AG08396 (cell line): Measurements from ENCODE around the gene OSBPL1A.

Experiments
- DNase-seq: peaks from one replicate; pipeline ENCODE4 v3.0.0; 2012; ENCODE audit warnings: low spot score, mixed read lengths

OSBPL1A gene

DNA sequence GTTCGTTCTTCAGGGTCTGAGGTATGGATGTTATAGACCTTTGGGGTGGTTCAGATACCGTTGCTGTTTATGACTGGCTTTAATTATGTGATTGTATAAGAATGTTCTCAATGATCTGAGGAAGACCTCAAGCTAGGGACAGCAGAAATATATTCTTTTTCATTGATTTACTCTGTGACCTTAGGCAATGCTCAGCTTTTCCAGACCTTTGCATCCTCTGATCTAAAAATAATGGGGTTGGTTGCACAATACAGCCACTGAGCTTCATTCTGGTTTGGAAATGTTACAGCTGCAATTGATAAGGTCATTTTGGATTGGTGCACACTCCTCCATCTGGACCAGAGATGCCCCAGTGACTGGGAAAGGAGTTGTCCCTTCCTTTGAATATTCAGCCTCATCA lies 276.0 kb downstream of the OSBPL1A start:
- DNase-seq = no peak

DNA sequence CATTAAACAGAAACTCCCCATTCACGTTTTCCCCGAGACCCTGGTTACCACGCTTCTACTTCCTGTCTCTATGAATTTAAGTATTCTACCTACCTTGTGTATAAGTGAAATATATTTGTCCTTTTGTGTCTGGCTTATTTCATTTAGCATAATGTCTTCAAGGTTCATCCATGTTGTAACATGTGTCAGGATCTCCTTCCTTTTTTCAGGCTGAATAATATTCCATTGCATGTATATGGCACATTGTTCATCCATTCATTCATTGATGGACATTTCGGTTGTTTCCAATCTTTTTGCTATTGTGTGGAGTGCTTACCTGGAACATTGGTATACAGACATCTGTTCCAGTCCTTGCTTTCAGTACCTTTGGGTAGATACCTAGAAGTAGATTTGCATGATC lies 276.9 kb downstream of the OSBPL1A start:
- no peak for DNase-seq

GRCh38 chr18:24118750-24119577 lies 278.7 kb downstream of the OSBPL1A start:
- DNase-seq = peak; percentile 45

- no peak for DNase-seq
Measured at GRCh38 chr18:24115628-24116027, 282.0 kb downstream of the OSBPL1A start.

DNA sequence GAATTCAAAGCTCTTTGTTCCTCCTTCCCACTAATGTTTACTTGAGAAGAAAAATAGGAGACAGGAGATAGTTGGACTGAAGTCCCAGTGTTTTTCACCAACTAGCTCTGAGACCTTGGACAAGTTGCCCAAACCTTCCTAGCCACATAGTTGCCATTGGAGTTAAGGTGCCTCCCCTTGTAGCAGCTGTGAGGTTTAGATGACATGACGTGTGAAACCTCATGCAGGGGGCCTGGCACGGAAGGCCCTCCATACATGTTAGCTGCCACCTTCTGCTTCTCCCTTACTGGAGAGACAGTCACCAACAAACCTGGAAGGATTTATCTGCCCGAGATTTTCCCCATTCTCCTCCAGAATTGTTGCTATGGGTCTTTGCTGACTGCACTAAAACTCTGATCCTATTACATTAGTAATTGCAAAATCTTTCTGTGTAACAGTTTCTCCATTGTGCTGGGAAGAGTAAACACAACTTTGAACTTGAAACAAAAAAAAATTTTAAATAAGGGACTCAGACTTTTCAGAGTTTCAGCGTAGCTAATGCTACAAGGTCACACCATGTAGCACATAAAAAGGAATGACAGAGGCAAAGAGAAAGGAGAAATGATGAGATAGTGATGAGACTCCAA lies 282.6 kb downstream of the OSBPL1A start:
- no peak for DNase-seq

DNA sequence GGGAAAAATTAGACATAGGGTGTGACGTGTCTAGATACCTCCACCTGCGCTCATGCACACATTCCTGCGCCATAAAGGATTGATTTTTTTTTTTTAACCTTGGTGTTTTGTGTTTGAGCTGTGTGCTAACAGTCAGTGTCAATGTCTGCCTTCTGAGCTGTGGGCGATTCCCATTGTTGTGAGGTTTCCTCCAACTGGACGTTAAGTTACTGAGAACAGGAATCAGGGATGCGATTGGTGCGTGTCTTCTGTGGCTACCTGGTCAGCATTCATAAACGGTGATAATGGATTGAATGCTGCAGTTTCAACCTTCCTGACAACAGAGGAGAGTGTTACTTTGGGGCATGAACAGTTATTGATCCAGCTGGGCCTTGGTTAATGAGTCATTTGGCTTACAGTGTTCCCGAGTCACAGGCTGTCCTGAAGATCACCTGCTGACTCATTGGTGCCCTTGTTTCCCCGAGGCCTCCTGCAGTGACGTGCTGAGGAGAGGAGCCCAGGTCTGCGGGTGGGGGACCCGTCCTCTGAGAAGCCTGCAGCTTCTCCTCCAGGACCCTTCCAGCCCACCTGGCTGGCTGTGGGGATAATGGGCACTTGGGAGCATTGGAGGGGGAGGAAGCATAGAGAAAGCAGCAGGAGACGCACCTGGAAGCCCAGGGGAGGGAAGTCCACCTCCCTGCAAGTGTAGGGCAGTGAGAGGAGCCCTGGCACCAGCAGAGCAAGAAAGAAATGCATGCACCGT lies 284.6 kb downstream of the OSBPL1A start:
- no peak for DNase-seq

DNA sequence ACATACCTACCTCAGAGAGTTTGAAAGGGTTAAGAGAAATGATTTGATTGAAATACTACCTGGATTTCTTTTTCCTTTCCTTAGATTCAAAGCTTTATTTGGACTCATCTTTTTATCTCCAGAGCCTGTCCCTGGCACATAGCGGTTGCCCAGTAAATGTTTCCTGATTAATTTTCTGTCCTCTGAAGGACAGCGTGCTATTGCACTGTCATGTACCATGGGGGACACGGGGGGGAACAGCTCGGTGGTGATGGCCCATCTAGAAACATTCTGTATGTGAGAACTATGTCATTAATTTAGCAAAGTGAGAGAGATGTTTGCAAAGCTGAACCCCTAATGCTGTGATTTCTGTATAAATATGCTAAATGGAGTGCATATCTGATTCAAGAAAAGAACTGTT lies 285.2 kb downstream of the OSBPL1A start:
- no peak for DNase-seq
